Ishikawa (cell line): ENCODE results near the gene C11orf21.

Experiments
- CEBPB ChIP-seq: IDR thresholded peaks from 2 replicates; pipeline ENCODE4 v1.6.1; 2012
- EGR1 ChIP-seq: IDR thresholded peaks from 2 replicates; pipeline ENCODE4 v1.6.1; 2012
- EP300 ChIP-seq: IDR thresholded peaks from 2 replicates; pipeline ENCODE4 v1.6.1; 2012; ENCODE audit warnings: borderline replicate concordance
- FOXM1 ChIP-seq: IDR thresholded peaks from 2 replicates; pipeline ENCODE4 v1.6.1; 2012; ENCODE audit warnings: low read depth, borderline replicate concordance
- RAD21 ChIP-seq: IDR thresholded peaks from 2 replicates; pipeline ENCODE4 v1.6.1; 2012; ENCODE audit warnings: low read depth
- REST ChIP-seq: IDR thresholded peaks from 2 replicates; pipeline ENCODE4 v1.6.1; 2012; ENCODE audit warnings: low read depth, mild to moderate bottlenecking

DNA sequence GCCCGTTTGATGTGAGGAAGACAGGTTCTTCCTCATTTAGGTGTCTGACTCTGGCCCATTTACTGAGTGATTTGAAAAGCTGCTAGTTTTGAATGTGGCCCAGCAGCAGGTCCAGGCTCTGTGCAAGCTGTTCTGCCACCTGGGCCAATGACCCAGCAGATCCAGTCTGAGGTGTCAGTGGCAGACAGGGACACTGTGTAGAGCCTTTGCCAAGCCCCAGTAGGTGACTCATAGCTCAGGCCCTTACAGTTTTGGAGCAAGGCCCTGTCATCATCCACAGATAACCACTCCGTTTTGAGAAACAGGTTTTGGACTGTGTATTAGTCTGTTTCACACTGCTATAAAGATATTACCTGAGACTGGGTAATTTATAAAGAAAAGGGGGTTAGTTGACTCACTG lies 24.0 kb upstream of the C11orf21 start:
- TF ChIP-seq EP300 (no peak), REST (no peak), FOXM1 (no peak), EGR1 (no peak), CEBPB (no peak), RAD21 (no peak)
